SU-DHL-6 (cell line): Measurements from ENCODE around the gene MTCH1.

Source experiments
- H2AFZ ChIP-seq: fragments of 200-600 bp; sonication (generic); 2 replicates; pipeline ENCODE4 v1.6.1; 2014; ENCODE audit warnings: low read depth, mild to moderate bottlenecking, moderate library complexity, mixed read lengths, antibody characterized with exemption, low read length; ENCODE audit not compliant: severe bottlenecking
- H3F3A ChIP-seq: fragments of 200-600 bp; shearing (Covaris generic); 2 replicates; pipeline ENCODE4 v1.6.0; 2016; ENCODE audit warnings: antibody characterized with exemption, mild to moderate bottlenecking; ENCODE audit not compliant: insufficient read depth
- H3K27ac ChIP-seq: fragments of 200-600 bp; sonication (generic); 2 replicates; pipeline ENCODE4 v1.5.1; 2016; ENCODE audit warnings: low read depth, mild to moderate bottlenecking, low read length, moderate library complexity, mixed read lengths
- H3K27me3 ChIP-seq: fragments of 200-600 bp; sonication (generic), shearing (Covaris generic); 2 replicates; pipeline ENCODE4 v1.6.0; 2014; ENCODE audit warnings: mild to moderate bottlenecking, low read length
- H3K36me3 ChIP-seq: fragments of 200-600 bp; sonication (generic); 2 replicates; pipeline ENCODE4 v1.6.1; 2014; ENCODE audit warnings: mild to moderate bottlenecking, low read length, mixed read lengths
- H3K4me2 ChIP-seq: fragments of 300-600, 200-600 bp; shearing (Covaris generic), sonication (generic); 2 replicates; pipeline ENCODE4 v1.6.0; 2014; ENCODE audit warnings: low read length, low read depth, mild to moderate bottlenecking; ENCODE audit not compliant: poor library complexity, severe bottlenecking
- H3K4me3 ChIP-seq: fragments of 200-600 bp; sonication (generic); 2 replicates; pipeline ENCODE4 v1.5.1; 2014; ENCODE audit warnings: antibody characterized with exemption, low read length, mild to moderate bottlenecking, mixed read lengths; ENCODE audit not compliant: insufficient read depth, poor library complexity, severe bottlenecking
- H3K79me2 ChIP-seq: fragments of 200-600 bp; sonication (generic); 2 replicates; pipeline ENCODE4 v1.6.1; 2014; ENCODE audit warnings: mild to moderate bottlenecking, low read length, moderate library complexity; ENCODE audit not compliant: insufficient read depth
- H3K9ac ChIP-seq: fragments of 200-600 bp; sonication (generic); 2 replicates; pipeline ENCODE4 v1.7.0; 2014; ENCODE audit warnings: mild to moderate bottlenecking, low read length
- H3K9me2 ChIP-seq: fragments of 200-600 bp; sonication (generic); replicated peaks from 2 replicates; pipeline ENCODE4 v1.6.1; 2014; ENCODE audit warnings: low read length; ENCODE audit not compliant: insufficient read depth
- H3K9me3 ChIP-seq: fragments of 200-600 bp; sonication (generic); 2 replicates; pipeline ENCODE4 v1.6.1; 2014; ENCODE audit warnings: low read length, mixed read lengths; ENCODE audit not compliant: insufficient read depth
- H4K20me1 ChIP-seq: fragments of 200-600 bp; sonication (generic); 2 replicates; pipeline ENCODE4 v1.6.1; 2014; ENCODE audit warnings: low read depth, mild to moderate bottlenecking, antibody characterized with exemption, low read length, moderate library complexity, mixed read lengths
- EZH2phosphoT487 ChIP-seq: fragments of 200-600 bp; sonication (generic), shearing (Covaris generic); conservative IDR thresholded peaks from 2 replicates; pipeline ENCODE4 v1.6.1; 2018; ENCODE audit warnings: mild to moderate bottlenecking, antibody characterized with exemption, low read length, moderate library complexity, mixed read lengths
- TF ChIP-seq, protein P1 (sequence below): fragments of 200-600 bp; sonication (generic); IDR thresholded peaks from one replicate; pipeline ENCODE4 v1.5.1; 2017; ENCODE audit warnings: antibody characterized with exemption, mild to moderate bottlenecking, low read length, moderate library complexity; ENCODE audit not compliant: insufficient read depth, poor library complexity, severe bottlenecking

The MTCH1 gene

GRCh38 chr6:36971921-36972673, 13.9 kb downstream of the MTCH1 start:
- H3K4me2 ChIP-seq, result no peak overlapping the region
- no peak overlapping the region for H2AFZ ChIP-seq
- peaks cover 32% of the 10 kb centered on the region; the same call in 1 of the 2 replicates for H3K36me3 ChIP-seq
- H3K4me3 ChIP-seq, result no peak overlapping the region
- no peaks in the 10 kb centered on the region for H3K9me3 ChIP-seq
- H3K79me2 ChIP-seq, result no peaks in the 10 kb centered on the region
- no peaks in the 10 kb centered on the region for H3F3A ChIP-seq
- H3K9me2 ChIP-seq, result no peaks in the 10 kb centered on the region
- no peak overlapping the region for H3K27ac ChIP-seq
- H3K27me3 ChIP-seq, result no peaks in the 10 kb centered on the region
- no peak overlapping the region for H3K9ac ChIP-seq
- no peaks in the 10 kb centered on the region for H4K20me1 ChIP-seq
- no peak for TF ChIP-seq EZH2phosphoT487
- TF ChIP-seq, protein P1, sequence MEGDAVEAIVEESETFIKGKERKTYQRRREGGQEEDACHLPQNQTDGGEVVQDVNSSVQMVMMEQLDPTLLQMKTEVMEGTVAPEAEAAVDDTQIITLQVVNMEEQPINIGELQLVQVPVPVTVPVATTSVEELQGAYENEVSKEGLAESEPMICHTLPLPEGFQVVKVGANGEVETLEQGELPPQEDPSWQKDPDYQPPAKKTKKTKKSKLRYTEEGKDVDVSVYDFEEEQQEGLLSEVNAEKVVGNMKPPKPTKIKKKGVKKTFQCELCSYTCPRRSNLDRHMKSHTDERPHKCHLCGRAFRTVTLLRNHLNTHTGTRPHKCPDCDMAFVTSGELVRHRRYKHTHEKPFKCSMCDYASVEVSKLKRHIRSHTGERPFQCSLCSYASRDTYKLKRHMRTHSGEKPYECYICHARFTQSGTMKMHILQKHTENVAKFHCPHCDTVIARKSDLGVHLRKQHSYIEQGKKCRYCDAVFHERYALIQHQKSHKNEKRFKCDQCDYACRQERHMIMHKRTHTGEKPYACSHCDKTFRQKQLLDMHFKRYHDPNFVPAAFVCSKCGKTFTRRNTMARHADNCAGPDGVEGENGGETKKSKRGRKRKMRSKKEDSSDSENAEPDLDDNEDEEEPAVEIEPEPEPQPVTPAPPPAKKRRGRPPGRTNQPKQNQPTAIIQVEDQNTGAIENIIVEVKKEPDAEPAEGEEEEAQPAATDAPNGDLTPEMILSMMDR, result no peak

- no peak overlapping the region for H3K9ac ChIP-seq
- no peak overlapping the region for H3K4me2 ChIP-seq
- no peaks in the 10 kb centered on the region for H3K9me2 ChIP-seq
- H3K79me2 ChIP-seq, result no peaks in the 10 kb centered on the region
- peaks cover 6% of the 10 kb centered on the region for H3F3A ChIP-seq
- H3K36me3 ChIP-seq, result peaks cover 25% of the 10 kb centered on the region; the same call in 1 of the 2 replicates
- no peaks in the 10 kb centered on the region for H3K27me3 ChIP-seq
- no peaks in the 10 kb centered on the region for H3K9me3 ChIP-seq
- H4K20me1 ChIP-seq, result no peaks in the 10 kb centered on the region
- no peak overlapping the region for H3K27ac ChIP-seq
- no peak overlapping the region for H2AFZ ChIP-seq
- no peak for TF ChIP-seq EZH2phosphoT487
- TF ChIP-seq, protein P1, result no peak
- H3K4me3 ChIP-seq, result no peak overlapping the region
Observed at GRCh38 chr6:36970892-36971842, 14.8 kb downstream of the MTCH1 start.

- Histone ChIP-seq H3K4me3 (no peak overlapping the region), H3F3A (peaks cover 13% of the 10 kb centered on the region), H3K9ac (no peak overlapping the region), H3K27ac (no peak overlapping the region), H3K79me2 (no peaks in the 10 kb centered on the region), H3K27me3 (no peaks in the 10 kb centered on the region), H3K9me3 (no peaks in the 10 kb centered on the region), H3K36me3 (peaks cover 21% of the 10 kb centered on the region; the same call in 1 of the 2 replicates), H3K4me2 (no peak overlapping the region), H2AFZ (no peak overlapping the region), H4K20me1 (no peaks in the 10 kb centered on the region), H3K9me2 (no peaks in the 10 kb centered on the region)
- no peak for TF ChIP-seq EZH2phosphoT487
- TF ChIP-seq, protein P1, result no peak
Observed at GRCh38 chr6:36969988-36970891, 15.8 kb downstream of the MTCH1 start.
